GM19452 (cell line): ENCODE measurements around the gene TBC1D9.

Source experiments
- ATAC-seq: cut with Tn5 transposase; IDR thresholded peaks from one replicate; pipeline ENCODE4 v1.9.1; 2021; ENCODE audit not compliant: unreplicated experiment

Gene TBC1D9

GRCh38 chr4:140659943-140660700, 96.1 kb downstream of the TBC1D9 start:
- ATAC-seq, result no peak

- ATAC-seq, result no peak
These were observed 101.7 kb downstream of the TBC1D9 start for GRCh38 chr4:140654495-140654814.

GRCh38 chr4:140653718-140654494, 102.3 kb downstream of the TBC1D9 start:
- no peak for ATAC-seq

GRCh38 chr4:140652601-140653000, 103.6 kb downstream of the TBC1D9 start:
- ATAC-seq, result no peak

- no peak for ATAC-seq
These were observed 107.4 kb downstream of the TBC1D9 start for GRCh38 chr4:140648716-140649308.

GRCh38 chr4:140645614-140646412, 110.4 kb downstream of the TBC1D9 start:
- ATAC-seq, result no peak

- ATAC-seq, result no peak
These were observed 111.0 kb downstream of the TBC1D9 start for GRCh38 chr4:140645196-140645595.

- no peak for ATAC-seq
These were observed 111.6 kb downstream of the TBC1D9 start for GRCh38 chr4:140644470-140645185.

- no peak for ATAC-seq
These were observed 112.6 kb downstream of the TBC1D9 start for GRCh38 chr4:140643571-140644055.

GRCh38 chr4:140642674-140643437, 113.3 kb downstream of the TBC1D9 start:
- no peak for ATAC-seq

GRCh38 chr4:140641789-140642439, 114.3 kb downstream of the TBC1D9 start:
- ATAC-seq, result no peak

GRCh38 chr4:140641105-140641555, 115.1 kb downstream of the TBC1D9 start:
- ATAC-seq, result no peak

- ATAC-seq, result no peak
These were observed 115.9 kb downstream of the TBC1D9 start for GRCh38 chr4:140640150-140640748.

- no peak for ATAC-seq
These were observed 117.1 kb downstream of the TBC1D9 start for GRCh38 chr4:140639066-140639465.

- ATAC-seq, result peak; percentile 66
These were observed 118.3 kb downstream of the TBC1D9 start for GRCh38 chr4:140637836-140638235.

- ATAC-seq, result no peak
These were observed 120.6 kb downstream of the TBC1D9 start for GRCh38 chr4:140635606-140636005.

- no peak for ATAC-seq
These were observed 122.2 kb downstream of the TBC1D9 start for GRCh38 chr4:140633951-140634350.

- ATAC-seq, result no peak
These were observed 123.1 kb downstream of the TBC1D9 start for GRCh38 chr4:140633124-140633523.

GRCh38 chr4:140630246-140630645, 125.9 kb downstream of the TBC1D9 start:
- no peak for ATAC-seq
